Suprapubic skin (tissue), 4 donors: ENCODE results near the gene GNS. TPM values are rescaled to one million over a fixed set of nuclear protein-coding genes. Genes with fewer than 3 reads are reported as not detected.

Experiments
- DNase-seq, 2 donors: peaks; one replicate each; pipeline ENCODE4 v3.0.0-alpha.2; 2019; ENCODE audit warnings: low spot score in 2 of 2
- H3K27ac ChIP-seq: fragments of 200-600 bp; sonication (generic); one replicate; pipeline ENCODE4 v1.5.1; 2019
- H3K27me3 ChIP-seq: fragments of 200-600 bp; sonication (generic); one replicate; pipeline ENCODE4 v1.5.1; 2019
- H3K36me3 ChIP-seq: fragments of 200-600 bp; sonication (generic); one replicate; pipeline ENCODE4 v1.5.1; 2019
- H3K4me1 ChIP-seq: fragments of 200-600 bp; sonication (generic); one replicate; pipeline ENCODE4 v1.5.1; 2019
- H3K4me3 ChIP-seq: fragments of 200-600 bp; sonication (generic); one replicate; pipeline ENCODE4 v1.5.1; 2019; ENCODE audit warnings: mild to moderate bottlenecking
- H3K9me3 ChIP-seq: fragments of 200-600 bp; sonication (generic); one replicate; pipeline ENCODE4 v1.5.1; 2019
- CTCF ChIP-seq, 2 donors: fragments of 200-600 bp in 1 of 2; fragments of 450-650 bp in 1 of 2; sonication (generic) in 1 of 2; IDR thresholded peaks; one replicate each; pipeline ENCODE4 v1.5.1; 2016 to 2019; ENCODE audit warnings: antibody characterized with exemption in 2 of 2, mild to moderate bottlenecking in 1 of 2, moderate library complexity in 1 of 2
- EP300 ChIP-seq: sonication (generic); formaldehyde crosslinking; IDR thresholded peaks from one replicate; pipeline ENCODE4 v1.6.1; 2017; ENCODE audit warnings: antibody characterized with exemption
- POLR2A ChIP-seq, 2 donors: fragments of 450-650 bp; IDR thresholded peaks; one replicate each; pipeline ENCODE4 v1.6.1; 2017; ENCODE audit warnings: antibody characterized with exemption in 2 of 2, mild to moderate bottlenecking in 2 of 2, moderate library complexity in 2 of 2
- POLR2AphosphoS5 ChIP-seq, 3 donors: sonication (generic); formaldehyde crosslinking; IDR thresholded peaks; one replicate each; pipeline ENCODE4 v1.6.1; 2017; ENCODE audit warnings: antibody characterized with exemption in 3 of 3
- WGBS: methylation state at CpG from one replicate; pipeline ENCODE4 v1.1.5; 2018; 5-methylcytosine and 5-hydroxymethylcytosine counted together
- total RNA-seq, 4 donors: library from RNA; depleted of rRNA; stranded (reverse); fragments of >200 nt; gene quantifications; one replicate each; pipeline ENCODE4 v1.1.0, GENCODE V29; 2016

GNS gene
- total RNA-seq, 4 donors from 2014 or later, result 46.7 to 56.7 (median 49.6) TPM

GRCh38 chr12:64733857-64734256, 25.3 kb downstream of the GNS start:
- TF ChIP-seq EP300 (no peak), POLR2A (IDR thresholded peaks at IDR 0.05) (no peak), CTCF (IDR thresholded peaks at IDR 0.05) (no peak), POLR2AphosphoS5 (IDR thresholded peaks at IDR 0.05) (no peak)
- no peak overlapping the region for H3K4me3 ChIP-seq
- 50% methylated on average over 4 of the region's 4 CpGs for WGBS
- H3K27ac ChIP-seq, result no peak overlapping the region
- DNase-seq, result no peak
- H3K36me3 ChIP-seq, result peaks cover 50% of the 10 kb centered on the region
- H3K4me1 ChIP-seq, result peaks cover 37% of the 10 kb centered on the region
- no peaks in the 10 kb centered on the region for H3K27me3 ChIP-seq
- H3K9me3 ChIP-seq, result no peaks in the 10 kb centered on the region

DNA sequence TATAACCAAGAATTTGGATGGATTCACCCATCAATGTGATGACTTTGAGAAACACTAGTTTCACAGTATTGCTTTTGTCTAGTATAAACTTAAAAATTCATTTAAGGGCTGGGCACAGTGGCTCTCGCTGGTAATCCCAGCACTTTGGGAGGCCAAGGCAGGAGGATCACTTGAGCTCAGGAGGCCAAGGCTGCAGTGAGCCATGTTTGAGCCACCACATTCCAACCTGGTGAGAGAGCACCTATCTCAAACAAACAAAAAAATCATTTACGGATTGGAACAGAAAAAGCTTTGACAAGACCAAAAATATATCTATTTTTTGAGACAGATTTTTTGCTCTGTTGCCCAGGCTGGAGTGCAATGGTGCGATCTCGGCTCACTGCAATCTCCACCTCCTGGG, 27.5 kb downstream of the GNS start:
- H3K4me1 ChIP-seq, result peaks cover 27% of the 10 kb centered on the region
- TF ChIP-seq POLR2AphosphoS5 (IDR thresholded peaks at IDR 0.05), result no peak
- TF ChIP-seq EP300, result no peak
- no peak for TF ChIP-seq CTCF (IDR thresholded peaks at IDR 0.05)
- no peak for TF ChIP-seq POLR2A (IDR thresholded peaks at IDR 0.05)
- 95% methylated on average over 4 of the region's 4 CpGs for WGBS
- H3K4me3 ChIP-seq, result no peak overlapping the region
- no peaks in the 10 kb centered on the region for H3K9me3 ChIP-seq
- no peaks in the 10 kb centered on the region for H3K27me3 ChIP-seq
- H3K36me3 ChIP-seq, result peaks cover 47% of the 10 kb centered on the region
- H3K27ac ChIP-seq, result no peak overlapping the region
- no peak for DNase-seq

DNA sequence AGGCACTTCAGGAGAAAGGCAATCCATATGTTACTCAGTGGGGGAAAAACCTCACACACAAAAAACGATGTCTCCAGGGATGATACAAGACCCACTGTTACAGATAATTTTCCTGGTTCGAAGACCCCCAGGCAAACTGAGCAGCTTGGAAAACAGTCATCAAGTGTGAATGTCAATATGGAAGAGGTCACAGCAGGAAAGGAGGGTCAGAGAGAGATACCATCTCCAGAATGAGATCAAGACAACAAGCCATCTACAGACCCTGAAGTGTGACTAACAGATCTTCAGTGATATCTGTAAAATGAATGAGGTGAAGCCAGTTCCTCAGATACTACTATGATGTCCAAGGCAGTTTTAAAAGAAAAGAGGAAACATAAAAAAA, 28.6 kb downstream of the GNS start:
- no peak for TF ChIP-seq POLR2A (IDR thresholded peaks at IDR 0.05)
- TF ChIP-seq POLR2AphosphoS5 (IDR thresholded peaks at IDR 0.05), result no peak
- no peak for TF ChIP-seq EP300
- no peak for TF ChIP-seq CTCF (IDR thresholded peaks at IDR 0.05)
- no peak for DNase-seq
- Histone ChIP-seq H3K4me3 (no peak overlapping the region), H3K27me3 (no peaks in the 10 kb centered on the region), H3K27ac (no peak overlapping the region), H3K4me1 (peaks cover 17% of the 10 kb centered on the region), H3K9me3 (no peaks in the 10 kb centered on the region), H3K36me3 (peaks cover 40% of the 10 kb centered on the region)
- WGBS, result 83% methylated on average over 2 of the region's 2 CpGs

DNA sequence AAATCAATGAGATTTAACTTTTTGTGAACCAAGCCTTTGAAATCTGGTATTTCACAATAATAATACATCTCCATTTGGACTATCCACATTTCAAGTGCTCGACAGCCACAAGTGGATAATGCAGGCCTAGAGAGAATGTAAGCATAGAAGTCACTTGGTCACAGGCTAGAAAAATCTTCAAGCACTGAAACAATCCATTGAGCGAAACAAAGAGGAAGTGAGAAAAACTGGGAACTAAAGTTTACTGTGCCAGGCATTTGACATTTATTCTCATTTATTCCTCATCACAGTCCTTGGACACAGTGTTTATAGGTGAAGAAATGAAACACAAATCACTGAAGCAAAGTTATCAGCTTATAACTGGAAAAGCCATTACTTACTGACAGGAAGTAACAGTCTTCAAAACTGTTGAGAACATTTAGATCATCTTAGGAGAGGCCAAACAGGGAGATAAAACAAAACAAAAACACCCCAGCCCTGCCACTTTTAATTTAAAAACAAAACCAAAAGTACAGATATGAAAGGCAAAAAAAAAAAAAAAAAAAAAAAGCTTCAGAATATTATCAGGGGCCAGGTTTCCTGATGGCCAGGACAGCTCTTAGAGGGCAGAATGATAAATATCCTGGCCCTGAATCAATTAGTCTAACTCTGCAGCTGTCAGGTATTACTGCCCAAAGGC, 29.2 kb downstream of the GNS start:
- DNase-seq, result no peak
- H3K27me3 ChIP-seq, result no peaks in the 10 kb centered on the region
- H3K9me3 ChIP-seq, result no peaks in the 10 kb centered on the region
- peaks cover 34% of the 10 kb centered on the region for H3K36me3 ChIP-seq
- no peak overlapping the region for H3K4me3 ChIP-seq
- H3K4me1 ChIP-seq, result peaks cover 17% of the 10 kb centered on the region
- TF ChIP-seq EP300, result no peak
- no peak for TF ChIP-seq POLR2AphosphoS5 (IDR thresholded peaks at IDR 0.05)
- TF ChIP-seq POLR2A (IDR thresholded peaks at IDR 0.05), result no peak
- TF ChIP-seq CTCF (IDR thresholded peaks at IDR 0.05), result no peak
- WGBS, result 74% methylated on average over 2 of the region's 2 CpGs
- no peak overlapping the region for H3K27ac ChIP-seq

GRCh38 chr12:64724201-64724745, 34.9 kb downstream of the GNS start:
- H3K36me3 ChIP-seq, result peaks cover 78% of the 10 kb centered on the region
- 93% methylated on average over 11 of the region's 11 CpGs for WGBS

More at GRCh38 chr12:64724201-64724745, 34.9 kb downstream of the GNS start:
- Histone ChIP-seq H3K4me3 (no peak overlapping the region), H3K27ac (no peak overlapping the region), H3K27me3 (no peaks in the 10 kb centered on the region), H3K4me1 (no peaks in the 10 kb centered on the region), H3K9me3 (no peaks in the 10 kb centered on the region)
- TF ChIP-seq EP300, result no peak
- DNase-seq, result no peak
